HG03097 (cell line): ENCODE data around the gene PRDX3.
"Not testable (repeated sequence)": the region's sequence is repeated elsewhere in the genome, so short reads cannot be mapped to it uniquely, and the experiment has no call there.

Experiments used
- ATAC-seq: cut with Tn5 transposase; IDR thresholded peaks from one replicate; pipeline ENCODE4 v1.9.1; 2021; ENCODE audit not compliant: unreplicated experiment, low FRiP score

Gene PRDX3

DNA sequence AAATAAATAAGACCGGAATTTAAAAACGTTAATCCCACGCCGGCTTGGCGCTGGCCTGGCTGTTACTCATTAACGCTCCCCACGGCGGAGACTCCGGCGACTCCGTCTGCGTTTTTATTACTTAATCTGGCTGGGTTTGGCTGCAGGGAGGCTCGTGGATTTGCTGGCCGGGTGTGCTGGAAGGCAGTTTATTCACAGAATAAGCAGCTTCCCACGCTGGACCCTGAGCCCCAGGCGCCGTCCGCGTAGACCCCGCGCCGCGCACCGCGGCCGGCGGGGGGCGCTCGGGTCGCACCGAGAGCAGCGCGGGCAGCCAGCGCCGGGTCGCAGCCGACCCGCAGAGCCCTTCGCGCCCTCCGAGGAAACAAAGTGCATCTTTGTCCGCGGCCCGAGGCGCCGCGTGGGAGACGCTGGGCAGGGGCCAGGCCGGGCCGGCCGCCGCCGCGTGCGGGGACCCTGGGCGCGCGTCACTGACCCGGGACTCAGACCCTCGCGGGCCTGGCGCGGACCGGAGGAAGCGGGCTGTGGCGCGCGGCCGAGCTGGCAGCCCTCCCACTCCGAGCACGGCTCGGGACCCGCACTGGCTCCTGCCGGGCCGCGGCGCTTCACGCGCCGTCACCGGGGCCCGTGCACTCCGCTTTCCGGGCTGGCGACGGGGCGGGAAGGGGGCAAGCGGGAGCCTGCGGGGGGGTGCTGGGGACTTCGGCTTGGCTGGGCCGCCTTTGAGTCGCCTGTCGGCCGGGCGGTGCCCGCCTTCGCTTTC lies 28.2 kb upstream of the PRDX3 start:
- ATAC-seq: peak; percentile 42

DNA sequence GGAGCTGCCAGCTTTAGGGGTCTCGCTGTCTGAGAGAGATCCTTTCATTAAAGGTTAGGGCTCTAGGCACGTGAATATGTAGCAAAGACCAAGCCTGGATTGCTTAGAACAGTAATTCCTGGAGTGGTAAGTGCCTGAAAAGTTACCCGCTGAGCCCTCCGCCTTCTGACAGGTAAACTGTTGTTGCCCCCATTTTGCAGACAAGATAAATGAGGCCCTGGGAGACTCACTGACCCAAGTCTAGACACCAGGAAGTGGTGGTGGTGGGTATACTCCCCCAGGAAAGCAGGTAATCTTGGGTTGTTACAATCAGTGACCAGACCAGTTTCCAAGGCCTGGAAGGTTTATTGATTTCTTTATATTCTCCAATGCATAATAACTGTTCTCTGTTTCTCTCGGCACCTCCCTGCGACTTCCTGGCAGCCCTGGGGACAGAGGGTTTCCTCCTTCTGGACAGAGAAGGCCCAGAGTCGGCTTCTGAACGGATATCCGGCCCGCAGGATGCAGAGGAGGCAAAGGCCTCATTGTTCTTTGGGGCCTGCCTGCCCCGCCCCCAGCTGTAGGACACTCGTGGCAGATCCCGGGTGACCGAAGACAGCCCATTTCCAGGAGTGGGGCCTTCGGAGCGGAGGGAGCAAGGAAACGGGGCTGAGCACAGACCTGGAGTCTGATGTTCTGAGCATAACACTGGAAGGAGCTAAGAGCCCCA lies 27.4 kb upstream of the PRDX3 start:
- ATAC-seq: peak; percentile 21

DNA sequence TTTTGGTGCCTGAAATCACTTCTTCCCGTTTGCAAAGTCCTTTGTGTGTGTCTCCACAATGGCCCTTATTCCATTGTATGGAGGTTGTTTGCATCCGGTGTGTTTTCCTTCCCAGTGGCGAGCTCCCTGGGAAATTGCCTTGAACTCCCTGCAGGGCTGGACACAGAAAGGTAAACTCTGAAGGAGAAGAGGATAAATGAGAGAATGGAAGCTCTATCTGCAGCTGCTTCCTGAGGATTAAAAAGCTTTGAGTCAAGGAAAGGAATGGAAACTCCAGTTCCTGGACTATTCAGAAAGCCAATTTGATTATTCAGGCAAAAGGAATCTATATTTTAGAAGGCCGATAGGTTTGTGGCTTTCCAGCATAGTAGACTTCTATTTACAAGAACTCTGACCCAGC lies 24.4 kb upstream of the PRDX3 start:
- no peak for ATAC-seq

DNA sequence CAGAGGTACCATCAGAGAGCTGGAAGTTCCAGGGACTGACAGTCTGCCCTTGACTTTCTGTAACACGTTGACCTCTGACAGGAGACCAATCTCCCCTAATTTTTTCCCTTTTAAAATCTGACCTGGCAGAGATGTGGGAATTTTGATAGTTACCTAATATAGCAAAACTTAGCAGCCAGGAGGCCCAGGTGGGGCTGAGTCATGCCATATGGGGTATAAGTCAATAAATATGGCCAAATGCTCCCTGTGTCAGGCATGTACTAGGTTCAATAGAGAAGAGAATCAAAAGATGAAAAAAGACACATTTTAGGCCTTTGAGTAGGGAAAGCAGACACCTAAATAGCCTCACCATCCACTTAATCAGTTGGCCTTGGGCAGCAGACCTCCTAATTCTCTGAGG lies 22.6 kb upstream of the PRDX3 start:
- no peak for ATAC-seq

DNA sequence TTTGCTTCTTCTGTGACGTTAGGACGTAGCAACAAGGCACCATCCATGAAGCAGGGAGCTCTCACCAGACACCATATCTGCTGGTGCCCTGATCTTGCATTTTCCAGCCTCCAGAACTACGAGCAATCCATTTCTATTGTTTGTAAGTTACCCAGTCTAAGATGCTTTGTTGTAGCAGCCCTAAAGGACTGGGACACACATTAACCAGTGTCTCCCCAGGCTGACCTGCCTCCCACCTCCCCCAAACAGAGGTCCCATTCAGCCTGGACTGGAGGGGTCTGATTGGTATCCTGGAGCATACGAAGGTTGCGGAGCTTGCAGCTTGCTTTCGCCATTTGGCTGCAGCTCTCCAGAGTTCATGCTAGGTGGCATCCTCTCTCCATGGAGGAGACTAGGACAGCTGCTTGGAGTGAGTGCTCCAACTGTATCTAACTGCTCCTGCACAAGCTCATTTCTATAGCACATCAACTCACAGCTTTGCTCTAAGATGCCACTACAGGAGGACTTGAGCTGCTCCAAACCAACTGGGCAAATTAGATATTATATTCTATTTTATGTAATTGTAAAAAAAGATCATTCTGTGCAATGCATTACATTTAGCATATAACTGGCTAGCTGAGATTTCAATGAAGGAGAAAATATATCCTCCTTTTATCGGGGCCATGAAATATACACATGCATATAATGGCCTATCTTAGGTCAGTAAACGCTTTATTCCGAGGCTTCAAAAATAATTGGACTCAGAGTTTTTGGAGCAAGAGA lies 20.8 kb upstream of the PRDX3 start:
- ATAC-seq: peak; percentile 65

DNA sequence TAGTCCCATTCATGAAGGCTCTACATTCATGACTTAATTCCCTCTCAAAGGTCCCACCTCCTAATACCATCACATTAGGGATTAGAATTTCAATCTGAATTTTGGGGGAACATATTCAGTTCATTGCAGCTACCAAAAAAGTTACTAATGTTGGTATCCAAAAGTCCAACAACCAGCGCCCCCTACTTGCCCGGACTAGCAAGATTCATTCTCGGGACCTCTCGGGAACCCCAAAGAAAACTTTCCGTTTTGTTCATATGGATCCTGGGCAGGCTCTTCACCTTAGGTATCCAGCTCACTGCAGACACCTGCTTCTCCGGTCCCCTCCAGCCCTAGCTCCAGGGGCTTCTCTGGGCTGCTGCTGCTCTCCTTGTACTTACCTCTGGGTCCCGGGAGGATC lies 19.8 kb upstream of the PRDX3 start:
- ATAC-seq: no peak

DNA sequence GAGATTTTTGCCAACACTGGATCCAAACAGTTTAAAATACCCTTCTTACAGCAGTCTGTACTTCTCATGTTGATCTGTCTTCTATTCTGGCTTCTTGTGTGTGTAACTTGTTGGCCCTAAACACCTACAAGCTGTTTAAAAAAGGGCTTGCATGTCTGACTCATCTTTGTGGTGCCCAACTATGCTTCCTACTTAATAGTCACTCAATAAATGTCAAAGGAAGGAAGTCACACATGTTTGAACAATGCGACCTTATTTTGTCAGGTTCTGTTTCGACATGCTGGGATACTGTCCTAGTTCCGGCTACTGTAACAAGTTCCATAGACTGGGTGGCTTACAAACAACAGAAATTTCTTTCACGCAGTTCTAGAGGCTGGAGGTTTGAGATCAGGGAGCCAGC lies 19.3 kb upstream of the PRDX3 start:
- no peak for ATAC-seq

DNA sequence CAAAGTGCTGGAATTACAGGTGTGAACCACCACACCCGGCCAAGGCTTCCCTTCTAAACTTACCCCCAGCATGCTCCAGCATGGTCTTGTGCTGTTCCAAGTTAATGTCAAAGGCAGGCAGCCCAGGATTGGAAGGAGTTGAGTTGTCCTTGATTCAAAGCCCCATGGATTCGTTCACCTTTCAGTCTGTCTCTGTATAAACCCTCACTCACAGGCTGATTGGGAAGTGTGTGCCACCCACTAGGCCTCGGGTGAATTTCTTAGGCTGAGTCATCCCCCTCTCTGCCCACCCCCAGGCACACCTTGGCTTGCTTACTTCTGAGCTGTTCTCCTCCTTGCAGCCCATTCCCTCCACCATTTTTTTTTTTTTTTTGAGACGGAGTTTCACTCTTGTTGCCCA lies 13.3 kb upstream of the PRDX3 start:
- ATAC-seq: no peak

DNA sequence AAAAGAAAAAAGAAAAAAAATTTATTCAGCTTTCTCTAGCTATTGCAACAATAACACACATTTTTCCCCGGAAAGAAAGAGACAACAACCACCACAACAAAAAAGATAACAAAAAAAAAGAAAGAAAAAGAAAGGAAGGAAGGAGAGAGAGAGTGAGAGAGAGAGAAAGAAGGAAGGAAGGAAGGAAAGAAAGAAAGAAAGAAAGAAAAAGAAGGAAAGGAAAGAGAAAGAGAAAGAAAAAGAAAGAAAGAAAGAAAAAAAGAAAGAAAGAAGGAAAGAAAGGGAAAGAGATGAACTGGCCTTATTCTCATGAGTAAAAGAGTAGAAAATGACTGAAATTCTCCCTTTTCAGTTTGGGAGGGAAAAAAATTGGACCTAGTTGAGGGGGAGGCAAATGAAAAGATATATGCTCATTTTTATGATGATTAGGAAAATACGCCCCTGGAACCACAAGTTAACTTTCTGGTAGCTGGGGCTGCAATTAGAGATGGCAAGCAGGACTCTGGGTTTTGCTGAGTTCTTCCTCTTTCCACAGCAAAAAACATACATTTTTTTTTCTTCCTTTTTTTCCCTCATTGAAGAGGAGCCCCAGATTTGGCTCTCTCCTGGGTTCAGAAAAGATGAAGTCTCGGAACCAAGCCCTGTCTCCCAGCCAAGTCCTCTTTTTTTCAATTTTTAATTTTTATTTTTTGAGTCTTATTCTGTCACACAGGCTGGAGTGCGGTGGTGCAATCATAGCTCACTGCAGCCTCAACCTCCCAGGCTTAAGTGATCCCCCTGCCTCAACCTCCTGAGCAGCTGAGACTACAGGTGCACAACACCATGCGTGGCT lies 12.6 kb upstream of the PRDX3 start:
- no peak for ATAC-seq

DNA sequence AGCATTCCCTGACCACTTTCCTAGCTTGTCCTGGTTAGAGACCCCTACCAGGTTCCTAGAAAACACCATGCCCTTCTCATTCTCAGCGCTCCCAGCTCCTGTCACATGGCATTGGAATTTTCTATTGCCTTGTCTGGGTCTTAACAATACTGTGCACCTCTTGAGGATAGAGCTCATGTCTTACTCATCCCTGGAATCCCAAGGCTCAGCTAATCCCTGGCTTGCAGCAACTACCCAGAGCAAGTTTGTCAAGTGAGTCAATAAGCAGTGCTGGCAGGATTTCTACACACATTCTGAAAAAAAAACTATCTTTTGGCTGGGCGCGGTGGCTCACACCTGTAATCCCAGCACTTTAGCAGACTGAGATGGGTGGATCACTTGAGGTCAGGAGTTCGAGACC lies 11.7 kb upstream of the PRDX3 start:
- no peak for ATAC-seq

DNA sequence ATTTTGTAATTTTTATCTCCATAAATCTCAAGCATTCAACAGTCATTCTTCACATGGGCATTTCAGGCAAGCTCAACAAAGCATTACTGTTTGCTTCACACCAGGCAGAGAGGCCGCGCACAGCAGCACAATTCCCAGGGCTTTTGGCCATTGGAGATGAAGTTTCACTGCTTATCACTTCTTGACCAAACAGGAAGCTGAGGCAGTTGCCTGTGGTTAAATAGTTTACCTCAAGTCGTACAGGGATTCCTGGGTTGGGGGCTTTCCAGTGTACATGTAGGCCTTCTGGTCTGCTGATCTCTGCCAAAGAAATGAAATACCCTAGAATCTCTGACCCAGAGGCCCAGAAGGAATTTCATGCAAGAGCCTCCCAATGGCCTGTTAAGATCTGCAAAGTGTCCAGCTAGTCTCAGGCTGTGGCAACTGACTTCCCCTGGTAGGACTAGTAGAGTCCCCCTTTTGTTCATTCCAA lies 11.2 kb upstream of the PRDX3 start:
- ATAC-seq: peak; percentile 64

DNA sequence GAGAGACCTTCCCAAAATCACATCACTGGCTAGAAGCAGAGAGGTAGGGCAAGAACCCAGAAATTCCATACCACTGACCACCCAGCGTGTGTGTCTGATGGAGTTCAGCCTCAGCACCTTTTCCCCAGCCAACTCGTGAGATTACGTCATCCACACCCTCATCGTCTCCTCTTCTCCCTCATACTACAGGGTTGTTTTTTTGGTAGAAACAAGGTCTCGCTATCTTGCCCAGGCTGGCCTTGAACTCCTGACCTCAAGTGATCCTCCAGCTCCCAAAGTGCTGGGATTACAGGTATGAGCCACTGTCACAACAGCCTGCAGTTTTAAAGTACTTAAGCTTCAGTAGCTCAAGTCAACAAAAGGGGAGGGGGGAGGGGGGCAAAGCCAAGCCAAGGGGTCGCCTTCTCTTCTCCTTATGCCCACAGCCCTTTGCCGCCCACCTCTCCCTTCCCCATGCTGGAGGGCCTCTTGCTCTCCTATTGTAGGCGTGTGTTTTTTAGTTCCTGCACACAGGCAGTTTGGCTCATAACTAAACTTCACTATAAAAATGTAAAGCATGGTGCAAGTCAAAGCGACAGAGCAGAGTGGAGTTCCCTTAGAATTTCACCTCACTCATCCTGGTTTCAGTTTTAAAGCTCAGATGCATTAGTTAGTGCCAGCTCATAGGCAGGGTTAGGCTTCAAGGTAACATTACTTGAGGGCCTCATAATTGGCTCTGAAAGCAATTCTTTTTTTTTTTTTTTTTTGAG lies 5.2 kb upstream of the PRDX3 start:
- ATAC-seq: no peak

DNA sequence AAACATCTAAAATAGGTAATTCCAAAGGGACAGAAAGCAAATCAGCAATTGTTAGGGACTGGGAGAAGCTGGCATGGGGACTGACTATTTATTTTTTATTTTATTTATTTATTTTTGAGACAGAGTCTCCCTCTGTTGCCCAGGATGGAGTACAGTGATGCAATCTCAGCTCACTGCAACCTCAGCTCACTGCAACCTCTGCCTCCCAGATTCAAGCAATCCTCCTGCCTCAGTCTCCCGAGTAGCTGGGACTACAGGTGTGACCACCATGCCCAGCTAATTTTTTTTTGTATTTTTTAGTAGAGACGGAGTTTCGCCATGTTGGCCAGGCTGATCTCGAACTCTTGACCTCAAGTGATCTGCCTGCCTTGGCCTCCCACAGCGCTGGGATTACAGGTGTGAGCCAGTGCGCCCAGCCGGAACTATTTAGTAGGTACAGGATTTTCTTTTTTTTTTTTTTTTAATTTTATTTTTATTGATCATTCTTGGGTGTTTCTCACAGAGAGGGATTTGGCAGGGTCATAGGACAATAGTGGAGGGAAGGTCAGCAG lies 2.3 kb upstream of the PRDX3 start:
- not testable (repeated sequence) for ATAC-seq

DNA sequence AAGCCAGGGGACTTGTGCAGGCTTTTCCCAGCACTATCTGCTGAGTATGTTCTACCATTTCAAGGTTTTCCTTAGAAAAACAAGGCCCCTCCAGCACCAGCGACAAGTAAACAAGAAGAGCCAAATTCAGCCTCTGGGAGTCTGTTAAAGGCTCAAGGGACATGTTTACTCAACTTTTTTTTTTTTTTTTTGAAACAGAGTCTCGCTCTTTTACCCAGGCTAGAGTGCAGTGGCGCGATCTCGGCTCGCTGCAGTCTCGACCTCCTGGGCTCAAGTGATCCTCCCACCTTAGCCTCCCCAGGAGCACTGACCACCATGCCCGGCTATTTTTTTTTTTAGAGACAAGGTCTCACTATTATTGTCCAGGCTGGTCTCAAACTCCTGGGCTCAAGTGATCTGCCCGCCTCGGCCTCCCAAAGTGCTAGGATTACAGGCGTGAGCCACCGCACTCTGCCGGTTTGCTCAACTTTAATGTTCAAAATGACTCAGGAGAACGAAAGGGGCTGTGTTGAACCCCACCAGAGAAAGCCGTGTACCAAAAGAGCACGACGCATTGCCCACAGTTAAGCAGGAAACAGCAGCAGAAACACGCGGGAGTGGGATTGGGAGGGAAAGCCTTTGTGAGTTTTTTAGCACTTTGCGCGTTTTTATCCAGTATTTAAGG lies 772 bp downstream of the PRDX3 start:
- ATAC-seq: no peak

DNA sequence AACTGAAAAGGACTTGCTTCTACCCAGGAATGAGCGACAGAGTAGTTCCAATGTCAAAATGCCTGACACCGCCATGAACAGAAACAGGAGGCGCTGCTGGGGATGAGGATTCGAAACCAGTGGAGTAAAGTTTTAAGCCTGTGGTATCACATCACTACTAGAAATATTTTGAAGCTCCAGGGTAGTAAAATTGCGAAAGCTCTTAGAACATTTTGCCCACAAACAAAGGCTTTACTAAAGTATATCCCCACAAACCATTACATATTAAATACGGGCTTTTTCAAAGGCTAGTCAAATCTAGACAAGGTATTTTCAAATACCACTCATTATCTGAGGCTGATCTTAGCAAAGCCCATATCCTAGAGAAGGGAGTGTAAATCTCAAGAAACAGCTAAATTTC lies 2.4 kb downstream of the PRDX3 start:
- no peak for ATAC-seq

DNA sequence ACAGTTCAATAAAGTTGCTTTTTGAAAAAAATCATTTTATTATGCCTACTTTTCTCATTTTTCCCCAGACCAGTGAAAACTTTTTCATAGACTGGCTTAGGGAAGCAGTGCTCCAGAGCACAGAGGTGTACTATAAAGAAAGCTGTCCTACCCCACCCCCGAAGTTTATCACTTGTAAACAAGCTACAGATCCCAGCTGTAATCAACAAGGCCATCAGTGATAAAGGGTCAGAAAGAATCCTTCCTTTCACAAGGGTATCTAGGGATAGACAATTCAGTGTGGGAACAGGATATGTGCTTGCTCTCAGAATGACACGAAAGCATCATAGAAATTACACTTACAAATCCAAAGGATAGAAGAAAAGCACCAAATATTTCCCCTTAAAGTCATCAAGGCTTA lies 4.5 kb downstream of the PRDX3 start:
- no peak for ATAC-seq

DNA sequence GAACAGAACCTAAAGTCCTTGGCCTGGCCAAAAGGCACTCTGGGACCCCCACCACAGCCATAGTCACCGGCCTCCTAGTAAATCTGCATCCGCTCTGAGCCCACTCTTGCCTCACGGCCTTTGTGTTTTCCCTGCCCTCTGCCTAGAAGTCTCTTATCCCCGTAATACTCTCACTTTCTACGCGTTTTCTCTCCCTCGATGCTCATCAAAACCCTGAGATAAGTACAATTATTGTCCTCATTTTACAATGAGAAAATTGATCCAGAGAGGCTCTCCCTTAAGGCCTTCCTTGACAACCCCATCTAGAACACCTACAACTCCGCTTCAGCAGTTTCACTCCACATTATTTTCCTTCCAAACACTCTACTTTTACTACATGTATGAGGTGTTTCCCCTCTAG lies 11.6 kb downstream of the PRDX3 start:
- no peak for ATAC-seq

DNA sequence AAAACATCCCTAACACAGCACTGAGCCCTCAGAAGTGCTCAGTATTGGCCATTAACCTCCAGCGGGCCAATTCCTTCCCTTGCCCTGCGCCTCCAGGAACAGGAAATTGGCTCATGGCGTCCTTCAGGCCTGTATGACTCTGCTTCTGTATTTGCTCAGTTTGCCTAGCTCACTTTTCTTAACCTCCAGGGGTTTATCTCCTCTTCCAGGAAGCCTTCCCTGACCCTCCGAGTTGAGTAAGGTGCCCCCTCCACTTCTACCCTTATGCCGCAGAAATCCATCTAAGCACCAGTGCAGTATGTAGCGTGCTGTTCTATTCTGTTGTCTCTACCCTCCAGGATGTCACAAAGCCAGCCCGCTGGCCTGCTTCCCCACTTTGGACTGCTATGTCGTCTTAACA lies 12.0 kb downstream of the PRDX3 start:
- ATAC-seq: no peak

DNA sequence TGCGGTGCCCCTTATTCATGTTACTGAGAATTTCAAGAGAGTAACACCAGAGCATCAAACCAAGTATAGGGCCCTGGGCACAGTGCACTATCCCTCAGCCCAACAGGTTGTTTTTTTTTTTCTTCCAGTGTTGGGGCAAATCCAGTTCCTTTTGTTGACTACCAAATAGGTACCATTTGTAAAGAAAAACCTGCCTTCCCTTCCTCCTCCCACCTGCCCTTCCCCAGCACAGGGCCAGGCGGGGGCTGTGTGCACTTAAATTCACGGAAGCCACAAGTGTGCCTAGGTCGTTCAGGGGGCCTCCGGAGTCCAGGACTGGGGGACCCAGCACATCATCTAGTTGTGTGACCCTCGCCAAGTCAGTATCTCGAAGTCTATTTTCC lies 12.5 kb downstream of the PRDX3 start:
- ATAC-seq: peak; percentile 4
